HG03378 (cell line): ENCODE data around the gene CDK10.
"Not testable (repeated sequence)": the region's sequence is repeated elsewhere in the genome, so short reads cannot be mapped to it uniquely, and the experiment has no call there.

Experiments used
- ATAC-seq: cut with Tn5 transposase; IDR thresholded peaks from one replicate; pipeline ENCODE4 v1.9.1; 2021; ENCODE audit warnings: mild to moderate bottlenecking, moderate library complexity; ENCODE audit not compliant: unreplicated experiment

The CDK10 gene

DNA sequence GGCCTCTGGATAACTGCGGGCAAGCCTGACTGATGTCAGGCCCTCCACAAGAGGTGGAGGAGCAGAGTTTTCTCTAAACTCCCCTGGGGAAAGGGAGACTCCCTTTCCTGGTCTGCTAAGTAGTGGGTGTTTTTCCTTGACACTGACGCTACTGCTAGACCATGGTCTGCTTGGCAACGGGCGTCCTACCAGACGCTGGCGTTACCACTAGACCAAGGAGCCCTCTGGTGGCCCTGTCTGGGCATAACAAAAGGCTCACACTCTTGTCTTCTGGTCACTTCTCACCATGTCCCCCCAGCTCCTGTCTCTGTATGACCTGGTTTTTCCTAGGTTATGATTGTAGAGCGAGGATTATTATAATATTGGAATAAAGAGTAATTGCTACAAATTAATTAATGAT lies 19.5 kb upstream of the CDK10 start:
- ATAC-seq = not testable (repeated sequence)

- no peak for ATAC-seq
Observed at GRCh38 chr16:89667633-89668032, 18.9 kb upstream of the CDK10 start.

GRCh38 chr16:89668790-89669158 lies 17.7 kb upstream of the CDK10 start:
- ATAC-seq = no peak

- ATAC-seq = no peak
Observed at GRCh38 chr16:89669755-89670154, 16.7 kb upstream of the CDK10 start.

- no peak for ATAC-seq
Observed at GRCh38 chr16:89670496-89671431, 15.7 kb upstream of the CDK10 start.

- ATAC-seq = not testable (repeated sequence)
Observed at GRCh38 chr16:89671565-89671964, 14.9 kb upstream of the CDK10 start.

DNA sequence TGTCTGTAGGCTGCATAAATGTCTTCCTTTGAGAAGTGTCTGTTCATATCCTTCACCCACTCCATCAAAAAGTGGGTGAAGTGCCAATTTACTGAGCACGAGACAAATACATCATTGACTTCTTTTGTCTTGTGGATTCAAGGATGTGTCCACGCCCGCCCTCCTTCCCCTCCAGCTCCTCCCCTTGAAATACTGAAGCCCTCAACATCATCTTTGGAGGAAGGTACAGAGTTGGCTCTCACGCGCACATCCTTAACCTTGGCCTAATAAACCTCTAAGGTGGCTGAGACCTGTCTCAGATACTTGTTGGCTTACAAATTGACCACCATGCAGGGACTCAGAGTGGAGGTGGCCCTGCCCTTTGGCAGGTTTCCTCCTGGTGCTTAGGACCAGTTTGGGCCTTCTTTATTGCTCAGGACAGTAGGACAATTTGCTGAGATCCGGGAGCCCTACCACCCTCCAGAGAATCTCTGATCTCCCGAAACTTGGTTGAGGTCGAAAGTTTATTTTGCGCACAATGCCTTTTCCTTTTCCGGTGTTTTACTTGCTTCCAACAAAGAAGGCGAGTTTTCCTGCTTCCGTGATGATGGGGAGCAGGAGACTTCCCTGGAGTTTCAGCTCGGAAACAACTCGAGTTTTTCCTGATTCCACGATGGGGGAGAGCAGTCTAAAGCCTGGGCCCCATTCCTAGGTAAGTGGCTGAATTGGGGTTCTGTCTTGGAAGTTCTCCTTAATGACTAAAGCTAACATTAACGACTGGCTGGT lies 14.1 kb upstream of the CDK10 start:
- ATAC-seq = no peak

DNA sequence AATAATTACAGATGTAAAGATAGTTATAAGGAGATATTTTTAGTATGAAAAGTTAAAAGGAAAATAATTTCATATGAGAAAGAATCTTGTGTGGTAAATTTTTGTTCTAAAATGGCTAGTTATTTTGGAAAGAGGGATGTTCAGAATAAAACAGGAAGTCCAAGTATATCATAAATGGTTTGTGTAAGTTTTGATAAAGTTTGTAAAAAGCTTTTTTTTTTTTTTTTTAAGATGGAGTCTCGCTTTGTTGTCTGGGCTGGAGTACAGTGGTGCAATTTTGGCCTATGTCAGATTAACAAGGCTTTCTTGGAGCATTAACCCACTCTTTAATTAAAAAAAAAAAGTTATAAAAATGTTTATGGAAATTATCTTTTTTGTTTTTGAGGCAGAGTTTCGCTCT lies 8.2 kb upstream of the CDK10 start:
- no peak for ATAC-seq

DNA sequence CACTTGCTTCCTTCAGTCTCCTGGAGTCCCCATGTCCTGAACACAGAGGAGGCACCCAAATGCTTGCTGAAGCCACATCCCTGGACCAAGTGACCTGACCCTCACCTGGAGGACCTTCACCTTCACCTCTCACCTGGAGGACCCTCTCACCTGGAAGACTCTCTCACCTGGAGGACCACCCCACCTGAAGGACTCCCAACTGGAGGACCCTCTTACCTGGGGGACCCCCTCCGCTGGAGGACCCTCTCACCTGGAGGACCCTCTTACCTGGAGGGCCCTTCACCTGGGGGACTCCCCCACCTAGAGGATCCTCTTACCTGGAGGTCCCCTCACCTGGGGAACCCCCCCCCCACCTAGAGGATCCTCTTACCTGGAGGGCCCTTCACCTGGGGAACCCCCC lies 573 bp upstream of the CDK10 start:
- ATAC-seq = no peak

DNA sequence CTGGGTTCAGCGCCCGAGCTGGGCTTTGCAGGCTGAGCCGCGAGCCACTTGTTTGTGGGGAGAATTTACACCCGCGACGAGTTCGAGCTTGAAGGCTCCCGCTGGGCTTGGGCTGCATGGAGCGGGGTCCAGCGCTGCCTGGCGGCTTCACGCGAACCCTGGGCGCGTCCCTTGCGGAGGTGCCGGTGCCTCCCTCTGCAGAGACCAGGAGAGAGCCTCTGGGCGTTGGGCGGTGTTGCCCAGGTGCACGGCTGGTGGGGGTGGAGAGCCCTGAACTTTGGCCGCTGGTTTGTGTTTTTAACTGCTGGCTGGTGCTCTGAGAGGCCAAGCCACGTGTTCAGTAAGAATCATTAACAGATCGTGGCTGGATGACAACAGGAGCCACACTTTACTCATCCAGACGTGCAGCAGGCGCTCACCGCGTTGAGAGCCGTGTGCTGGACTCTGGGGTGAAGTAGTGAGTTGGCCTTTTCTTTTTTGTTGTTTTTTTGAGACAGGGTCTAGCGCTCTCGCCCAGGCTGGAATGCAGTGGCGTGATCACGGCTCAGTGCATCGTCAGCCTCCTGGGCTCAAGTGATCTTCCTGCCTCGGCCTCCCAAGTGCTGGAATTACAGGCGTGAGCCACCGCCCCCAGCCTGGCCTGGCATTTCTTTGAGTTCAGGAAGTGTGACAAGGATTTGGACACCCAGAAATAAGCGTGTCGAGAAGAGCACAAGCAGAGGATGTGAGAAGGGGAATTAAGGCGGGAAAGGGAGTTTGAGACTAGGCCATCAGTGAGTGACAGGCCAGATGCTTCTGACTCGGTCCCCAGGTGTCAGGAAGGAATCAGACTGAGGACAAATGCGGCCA lies 827 bp downstream of the CDK10 start:
- peak; percentile 18 for ATAC-seq

GRCh38 chr16:89688395-89688794 lies 1.9 kb downstream of the CDK10 start:
- ATAC-seq = no peak

GRCh38 chr16:89689142-89689541 lies 2.7 kb downstream of the CDK10 start:
- no peak for ATAC-seq

GRCh38 chr16:89689621-89690020 lies 3.1 kb downstream of the CDK10 start:
- not testable (repeated sequence) for ATAC-seq

DNA sequence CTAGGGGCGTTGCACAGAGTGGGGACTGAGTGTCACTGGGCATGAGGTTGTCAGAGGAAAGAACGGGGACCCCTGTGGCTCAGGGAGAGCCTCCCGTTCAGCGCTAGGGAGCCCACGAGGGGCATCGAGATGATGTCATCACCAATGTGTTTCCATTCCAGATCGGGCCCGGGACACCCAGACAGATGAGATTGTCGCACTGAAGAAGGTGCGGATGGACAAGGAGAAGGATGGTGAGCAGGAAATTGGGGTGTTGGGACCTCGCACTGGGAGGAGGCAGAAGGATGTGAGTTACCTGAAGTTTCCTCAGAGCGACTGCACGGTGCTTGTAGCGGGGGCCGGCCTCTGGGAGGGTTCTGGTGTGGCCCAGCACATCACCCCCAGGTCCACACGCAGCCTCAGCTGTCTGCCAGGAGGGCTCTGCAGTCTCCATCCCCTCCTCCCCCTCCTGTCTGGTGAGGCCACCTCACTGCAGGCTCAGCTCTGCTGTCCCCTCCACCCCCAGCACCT lies 4.0 kb downstream of the CDK10 start:
- ATAC-seq = no peak

DNA sequence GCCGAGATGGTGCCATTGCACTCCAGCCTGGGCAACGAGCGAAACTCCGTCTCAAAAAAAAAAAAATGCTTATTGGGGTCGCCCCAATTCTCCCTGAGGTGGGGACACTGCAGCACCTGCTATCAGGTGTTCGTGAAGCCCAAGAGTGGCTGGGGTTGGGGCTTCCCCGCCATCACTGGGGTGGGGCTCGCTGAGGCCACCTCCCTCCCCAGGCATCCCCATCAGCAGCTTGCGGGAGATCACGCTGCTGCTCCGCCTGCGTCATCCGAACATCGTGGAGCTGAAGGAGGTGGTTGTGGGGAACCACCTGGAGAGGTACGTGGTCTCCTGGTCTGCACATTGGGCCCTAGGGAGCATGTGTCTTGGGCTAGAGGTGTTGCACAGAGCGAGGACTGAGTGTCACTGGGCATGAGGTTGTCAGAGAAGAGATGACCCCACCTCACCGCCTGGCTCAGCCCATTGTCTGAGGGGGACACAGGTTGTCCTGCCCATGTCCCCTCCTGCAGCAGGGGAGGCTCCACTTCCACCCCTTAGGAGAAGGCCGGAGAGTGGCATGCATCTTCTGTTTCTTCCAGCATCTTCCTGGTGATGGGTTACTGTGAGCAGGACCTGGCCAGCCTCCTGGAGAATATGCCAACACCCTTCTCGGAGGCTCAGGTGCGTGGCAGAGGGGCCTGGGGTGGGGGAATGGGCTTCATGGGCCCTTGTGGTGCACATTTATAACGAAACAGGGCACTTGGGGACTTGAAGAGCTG lies 4.9 kb downstream of the CDK10 start:
- no peak for ATAC-seq

DNA sequence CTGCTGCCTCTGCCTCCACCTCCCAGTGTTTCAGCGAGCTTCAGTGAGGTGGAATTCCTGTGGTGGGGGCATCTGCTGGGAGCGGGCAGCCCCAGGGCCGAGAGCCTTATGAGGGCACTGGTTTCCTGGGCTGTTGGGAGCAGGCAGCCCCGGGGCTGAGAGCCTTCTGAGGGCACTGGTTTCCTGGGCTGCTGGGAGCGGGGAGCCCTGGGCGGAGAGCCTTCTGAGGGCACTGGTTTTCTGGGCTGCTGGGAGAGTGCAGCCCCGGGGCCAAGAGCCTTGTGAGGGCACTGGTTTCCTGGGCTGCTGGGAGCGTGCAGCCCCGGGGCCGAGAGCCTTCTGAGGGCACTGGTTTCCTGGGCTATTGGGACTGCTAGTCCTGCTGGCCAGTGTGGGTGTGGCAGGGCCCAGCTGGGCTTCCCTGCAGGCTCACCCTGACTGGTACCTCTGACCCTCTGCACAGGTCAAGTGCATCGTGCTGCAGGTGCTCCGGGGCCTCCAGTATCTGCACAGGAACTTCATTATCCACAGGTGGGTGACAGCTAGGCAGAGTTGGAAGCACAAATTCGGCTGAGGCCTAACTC lies 5.6 kb downstream of the CDK10 start:
- no peak for ATAC-seq

GRCh38 chr16:89693289-89693731 lies 6.8 kb downstream of the CDK10 start:
- ATAC-seq = no peak

DNA sequence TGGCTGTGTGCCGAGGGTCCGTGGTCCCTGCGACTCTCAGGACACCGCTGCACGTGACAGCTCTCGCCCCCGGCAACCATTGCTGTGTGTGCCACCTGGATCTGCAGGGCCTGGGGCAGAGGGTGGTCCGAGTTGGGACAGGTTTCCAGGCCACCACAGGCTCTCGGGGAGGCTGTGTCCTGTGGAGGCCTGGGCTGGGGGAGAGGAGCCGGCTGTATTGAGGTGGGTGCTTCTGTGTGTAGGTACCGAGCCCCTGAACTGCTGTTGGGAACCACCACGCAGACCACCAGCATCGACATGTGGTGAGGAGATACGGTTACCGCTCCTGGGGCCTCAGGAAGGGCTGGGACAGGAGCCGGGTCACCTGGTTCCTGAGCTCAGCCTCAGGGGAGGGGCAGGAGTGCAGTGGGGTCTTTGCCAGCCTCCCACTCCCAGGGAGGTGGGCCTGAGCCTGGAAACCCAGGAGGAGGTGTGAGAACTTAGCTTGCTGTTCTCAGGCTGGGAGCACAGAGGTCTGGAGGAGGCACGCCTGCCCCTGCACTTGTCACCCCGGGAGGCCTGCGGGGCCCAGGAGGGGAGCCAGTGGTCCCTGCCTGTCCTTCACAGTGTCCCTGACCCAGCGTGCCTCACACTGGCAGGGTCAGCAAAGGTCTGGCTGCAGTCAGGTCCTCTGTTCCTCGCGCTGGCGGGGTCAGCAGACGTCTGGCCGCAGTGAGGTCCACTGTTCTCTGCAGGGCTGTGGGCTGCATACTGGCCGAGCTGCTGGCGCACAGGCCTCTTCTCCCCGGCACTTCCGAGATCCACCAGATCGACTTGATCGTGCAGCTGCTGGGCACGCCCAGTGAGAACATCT lies 7.7 kb downstream of the CDK10 start:
- ATAC-seq = no peak

DNA sequence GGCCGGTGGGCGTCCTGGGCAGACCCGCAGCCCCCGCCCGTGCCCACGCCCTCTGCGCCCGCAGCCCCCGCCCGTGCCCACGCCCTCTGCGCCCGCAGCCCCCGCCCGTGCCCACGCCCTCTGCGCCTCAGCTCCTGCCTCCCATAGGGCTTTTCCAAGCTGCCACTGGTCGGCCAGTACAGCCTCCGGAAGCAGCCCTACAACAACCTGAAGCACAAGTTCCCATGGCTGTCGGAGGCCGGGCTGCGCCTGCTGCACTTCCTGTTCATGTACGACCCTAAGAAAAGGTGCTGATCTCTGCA lies 8.2 kb downstream of the CDK10 start:
- not testable (repeated sequence) for ATAC-seq
